Endothelial cell of umbilical vein (primary cell): ENCODE results near the gene PLPP1. TPM values are rescaled to one million over a fixed set of nuclear protein-coding genes. Genes with fewer than 3 reads are reported as not detected.

Source experiments
- BruUV-seq: library from RNA; stranded (reverse); fragments of 400-500 nt; replicated peaks from 2 replicates; lab custom pipeline; 2021; lab: Mats Ljungman, UMichigan
- CTCF ChIA-PET: fragments of 300-600, 350-600 bp; sonication (Branson Sonifier 250); formaldehyde crosslinking; loops from one replicate; lab custom pipeline; 2021; ENCODE audit warnings: antibody characterized with exemption, inconsistent platforms; lab: Charles Lee
- POLR2A ChIA-PET: fragments of 300-600, 350-600 bp; sonication (Branson Sonifier 250); formaldehyde crosslinking; loops from one replicate; lab custom pipeline; 2021; ENCODE audit warnings: antibody characterized with exemption, inconsistent platforms; lab: Charles Lee
- DNase-seq: peaks from one replicate; pipeline ENCODE4 v3.0.0-alpha.2; 2011; ENCODE audit warnings: low read depth, low spot score
- FAIRE-seq: peaks from 2 replicates; lab custom pipeline; 2011; peaks lifted over from hg19 to GRCh38; lab: Jason Lieb, UNC
- H2AFZ ChIP-seq: 2 replicates; pipeline ENCODE4 v1.6.0; 2012; ENCODE audit warnings: low read depth, low read length, control low read depth, inconsistent platforms
- H3K27ac ChIP-seq: 2 replicates; pipeline ENCODE4 v1.5.1; 2011; ENCODE audit warnings: low read depth, mild to moderate bottlenecking, control low read depth, low read length, moderate library complexity; ENCODE audit not compliant: insufficient read depth
- H3K27me3 ChIP-seq, 2 experiments: 2 replicates each; pipeline versions ENCODE4 v1.6.0 to v1.6.1; 2011; ENCODE audit warnings: low read length in 2 of 2, mixed read lengths in 1 of 2; ENCODE audit not compliant: control insufficient read depth in 2 of 2, insufficient read depth in 2 of 2
- H3K36me3 ChIP-seq, 2 experiments: 2 replicates in 1 of 2; 3 replicates in 1 of 2; pipeline ENCODE4 v1.5.1; 2011; ENCODE audit warnings: low read length in 2 of 2, mild to moderate bottlenecking in 1 of 2, moderate library complexity in 1 of 2; ENCODE audit not compliant: control insufficient read depth in 2 of 2, insufficient read depth in 2 of 2; ENCODE audit errors: extremely low read depth in 1 of 2
- H3K4me1 ChIP-seq: 3 replicates; pipeline ENCODE4 v1.5.1; 2011; ENCODE audit warnings: mild to moderate bottlenecking, low read length; ENCODE audit not compliant: control insufficient read depth, insufficient read depth; ENCODE audit errors: extremely low read depth
- H3K4me2 ChIP-seq: 2 replicates; pipeline ENCODE4 v1.6.1; 2011; ENCODE audit warnings: low read length, control low read depth, mixed read lengths; ENCODE audit not compliant: insufficient read depth
- H3K4me3 ChIP-seq, 3 experiments: fragments of 200-600 bp in 1 of 3; sonication (generic), shearing (Covaris generic) in 1 of 3; replicated peaks in 1 of 3; 2 replicates each; pipeline ENCODE4 v1.5.1; 2011 to 2016; ENCODE audit warnings: control low read depth in 3 of 3, low read length in 3 of 3, mild to moderate bottlenecking in 2 of 3, inconsistent platforms in 1 of 3, low read depth in 1 of 3, moderate library complexity in 1 of 3; ENCODE audit not compliant: insufficient read depth in 1 of 3
- H3K79me2 ChIP-seq: 2 replicates; pipeline ENCODE4 v1.6.0; 2012; ENCODE audit warnings: low read length, inconsistent platforms; ENCODE audit not compliant: control insufficient read depth, insufficient read depth
- H3K9ac ChIP-seq: replicated peaks from 2 replicates; pipeline ENCODE3; 2011; ENCODE audit warnings: low read length, control low read depth; ENCODE audit not compliant: insufficient read depth; ENCODE audit errors: extremely low read depth
- H3K9me1 ChIP-seq: replicated peaks from 3 replicates; pipeline ENCODE4 v1.6.0; 2011; ENCODE audit warnings: mild to moderate bottlenecking, low read length; ENCODE audit not compliant: control insufficient read depth, insufficient read depth; ENCODE audit errors: extremely low read depth
- H3K9me3 ChIP-seq: replicated peaks from 2 replicates; pipeline ENCODE4 v1.5.1; 2012; ENCODE audit warnings: low read length, inconsistent platforms; ENCODE audit not compliant: control insufficient read depth, insufficient read depth
- H4K20me1 ChIP-seq: replicated peaks from 2 replicates; pipeline ENCODE3; 2011; ENCODE audit warnings: mild to moderate bottlenecking, low read length; ENCODE audit not compliant: control insufficient read depth, insufficient read depth; ENCODE audit errors: extremely low read depth
- CTCF ChIP-seq, 2 donors: IDR thresholded peaks; 1 replicate in 1 of 2; 2 replicates in 1 of 2; pipeline ENCODE4 v1.5.1; 2011; ENCODE audit warnings: low read length in 2 of 2, mild to moderate bottlenecking in 2 of 2, moderate library complexity in 2 of 2, control low read depth in 1 of 2, inconsistent platforms in 1 of 2, low read depth in 1 of 2; ENCODE audit not compliant: insufficient read depth in 1 of 2; ENCODE audit errors: extremely low read depth in 1 of 2
- EZH2 ChIP-seq: IDR thresholded peaks from 2 replicates; pipeline ENCODE4 v1.6.1; 2012; ENCODE audit warnings: borderline replicate concordance, low read depth, mild to moderate bottlenecking, moderate library complexity, low read length, inconsistent platforms; ENCODE audit not compliant: severe bottlenecking
- FOS ChIP-seq: IDR thresholded peaks from 2 replicates; pipeline ENCODE4 v1.6.1; 2011; ENCODE audit warnings: mild to moderate bottlenecking, low read length, moderate library complexity, borderline replicate concordance; ENCODE audit not compliant: insufficient read depth
- GATA2 ChIP-seq: IDR thresholded peaks from 2 replicates; pipeline ENCODE4 v1.7.0; 2011; ENCODE audit warnings: low read depth, mild to moderate bottlenecking, moderate library complexity, mixed read lengths, low read length; ENCODE audit not compliant: insufficient read length, insufficient read depth
- JUN ChIP-seq: IDR thresholded peaks from 2 replicates; pipeline ENCODE4 v1.6.1; 2011; ENCODE audit warnings: borderline replicate concordance, low read depth; ENCODE audit not compliant: insufficient read length, insufficient read depth
- MAX ChIP-seq: IDR thresholded peaks from 2 replicates; pipeline ENCODE4 v1.6.1; 2011; ENCODE audit not compliant: insufficient read depth, insufficient read length
- MYC ChIP-seq: IDR thresholded peaks from one replicate; pipeline ENCODE4 v1.6.1; 2011; ENCODE audit warnings: mild to moderate bottlenecking, low read depth, low read length
- POLR2A ChIP-seq: IDR thresholded peaks from 2 replicates; pipeline ENCODE4 v1.6.1; 2012; ENCODE audit warnings: low read depth, mild to moderate bottlenecking, control low read depth, low read length
- POLR2AphosphoS5 ChIP-seq: IDR thresholded peaks from 2 replicates; pipeline ENCODE4 v1.6.1; 2012; ENCODE audit warnings: low read depth, mild to moderate bottlenecking, control low read depth, low read length, moderate library complexity; ENCODE audit not compliant: insufficient read depth
- dilution Hi-C: fragments of 300-500 bp; cut with MboI; formaldehyde crosslinking; loops from one replicate; pipeline ENCODE4 v1.15.0; 2019; ENCODE audit warnings: low sequenced_read_pairs; ENCODE audit not compliant: extremely low pct_ligation_motif_present
- intact Hi-C: fragments of 100-400 bp; cut with micrococcal nuclease; formaldehyde crosslinking; loops from one replicate; pipeline ENCODE4 v1.10.0; 2022
- polyA plus RNA-seq, 4 experiments: library from polyadenylated mRNA; depleted of rRNA in 3 of 4; stranded (reverse) in 3 of 4; unstranded in 1 of 4; fragments of >200 nt; gene quantifications; 2 replicates each; pipeline versions ENCODE4 v1.2.1 to v1.2.3, GENCODE V29; 2011 to 2012; ENCODE audit warnings: missing spikeins in 1 of 4
- total RNA-seq: library from RNA; stranded (reverse); gene quantifications from 2 replicates; pipeline ENCODE4 v1.2.3, GENCODE V29; 2021

The PLPP1 gene
- total and polyA plus RNA-seq, 2 donors (not counting 3 experiments of a cell fraction or from before 2014, with no cell fraction given): 14.3 to 25.9 TPM

GRCh38 chr5:55551904-55552303, 17.1 kb upstream of the PLPP1 start:
- FAIRE-seq (no peak), DNase-seq (no peak)
- Histone ChIP-seq H4K20me1 (no peaks in the 10 kb centered on the region), H3K9me1 (no peaks in the 10 kb centered on the region), H3K4me2 (no peak overlapping the region), H3K27me3 (peaks cover 10% of the 10 kb centered on the region in 2 experiments), H3K79me2 (no peaks in the 10 kb centered on the region), H3K9ac (no peak overlapping the region), H3K4me3 (no peak overlapping the region), H3K27ac (no peak overlapping the region), H3K36me3 (no peaks in the 10 kb centered on the region), H3K4me1 (no peaks in the 10 kb centered on the region), H2AFZ (no peak overlapping the region), H3K9me3 (no peaks in the 10 kb centered on the region)
- CTCF ChIA-PET: interaction anchor here (0.8 kb wide), 1 partner anchor 14 kb away, joined by 3 read pairs; no protein-coding TSS in a partner anchor
- dilution Hi-C loops: no loop called here
- BruUV-seq: no TSS peak
- intact Hi-C loops: no loop called here
- POLR2A ChIA-PET: no interaction called here
- no peak for TF ChIP-seq POLR2AphosphoS5
- TF ChIP-seq GATA2: no peak
- TF ChIP-seq MYC: no peak
- no peak for TF ChIP-seq MAX
- no peak for TF ChIP-seq FOS
- no peak for TF ChIP-seq JUN
- TF ChIP-seq EZH2: no peak
- TF ChIP-seq POLR2A: no peak
- TF ChIP-seq CTCF (IDR thresholded peaks at IDR 0.05; ENCODE audit: extremely low read depth in 1 of 2, insufficient read depth in 1 of 2, low read depth in 1 of 2, low read length in 2 of 2): no peak
